Ishikawa (cell line): ENCODE results near the gene ATP10D.

Source experiments
- CEBPB ChIP-seq: IDR thresholded peaks from 2 replicates; pipeline ENCODE4 v1.6.1; 2012
- CREB1 ChIP-seq: IDR thresholded peaks from 2 replicates; pipeline ENCODE4 v1.6.1; 2012; ENCODE audit warnings: low read depth
- EGR1 ChIP-seq: IDR thresholded peaks from 2 replicates; pipeline ENCODE4 v1.6.1; 2012
- EP300 ChIP-seq: IDR thresholded peaks from 2 replicates; pipeline ENCODE4 v1.6.1; 2012; ENCODE audit warnings: borderline replicate concordance
- FOXM1 ChIP-seq: IDR thresholded peaks from 2 replicates; pipeline ENCODE4 v1.6.1; 2012; ENCODE audit warnings: low read depth, borderline replicate concordance
- MAX ChIP-seq: IDR thresholded peaks from 2 replicates; pipeline ENCODE4 v1.6.1; 2012
- NFIC ChIP-seq: IDR thresholded peaks from 2 replicates; pipeline ENCODE4 v1.6.1; 2012
- RAD21 ChIP-seq: IDR thresholded peaks from 2 replicates; pipeline ENCODE4 v1.6.1; 2012; ENCODE audit warnings: low read depth
- REST ChIP-seq: IDR thresholded peaks from 2 replicates; pipeline ENCODE4 v1.6.1; 2012; ENCODE audit warnings: low read depth, mild to moderate bottlenecking
- TAF1 ChIP-seq: IDR thresholded peaks from 2 replicates; pipeline ENCODE4 v1.6.1; 2012; ENCODE audit warnings: low read depth, mild to moderate bottlenecking
- TEAD4 ChIP-seq: IDR thresholded peaks from 2 replicates; pipeline ENCODE4 v1.6.1; 2012
- YY1 ChIP-seq: IDR thresholded peaks from 2 replicates; pipeline ENCODE4 v1.6.1; 2012; ENCODE audit warnings: low read depth
- TF ChIP-seq, protein P1 (sequence below): IDR thresholded peaks from 2 replicates; pipeline ENCODE4 v1.6.1; 2012

Gene ATP10D

GRCh38 chr4:47631161-47631560 lies 146.1 kb downstream of the ATP10D start:
- TF ChIP-seq FOXM1 (no peak), TEAD4 (no peak), MAX (no peak), RAD21 (no peak), NFIC (no peak), YY1 (no peak), REST (no peak), EGR1 (no peak)

DNA sequence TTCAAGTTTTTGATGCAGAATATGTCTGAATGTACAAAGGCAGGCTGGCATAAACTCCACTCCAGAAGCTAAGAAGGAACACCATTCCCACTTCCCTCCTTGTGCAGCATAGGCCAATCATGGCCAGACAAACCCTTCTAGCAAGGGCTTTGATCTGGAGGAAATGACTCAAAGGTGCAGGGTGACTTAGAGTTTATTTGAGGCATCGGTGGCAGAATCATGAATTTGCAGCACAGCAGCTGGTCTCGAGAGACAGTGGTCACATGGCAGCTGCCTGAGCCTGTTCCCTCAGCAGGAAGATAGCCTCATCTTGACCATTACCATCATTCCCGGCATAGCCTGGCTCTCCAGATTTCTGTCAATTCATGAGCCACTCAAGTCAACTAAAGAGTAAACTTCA lies 154.5 kb downstream of the ATP10D start:
- TF ChIP-seq, protein P1, sequence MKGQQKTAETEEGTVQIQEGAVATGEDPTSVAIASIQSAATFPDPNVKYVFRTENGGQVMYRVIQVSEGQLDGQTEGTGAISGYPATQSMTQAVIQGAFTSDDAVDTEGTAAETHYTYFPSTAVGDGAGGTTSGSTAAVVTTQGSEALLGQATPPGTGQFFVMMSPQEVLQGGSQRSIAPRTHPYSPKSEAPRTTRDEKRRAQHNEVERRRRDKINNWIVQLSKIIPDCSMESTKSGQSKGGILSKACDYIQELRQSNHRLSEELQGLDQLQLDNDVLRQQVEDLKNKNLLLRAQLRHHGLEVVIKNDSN, result no peak
- TF ChIP-seq NFIC, result no peak

DNA sequence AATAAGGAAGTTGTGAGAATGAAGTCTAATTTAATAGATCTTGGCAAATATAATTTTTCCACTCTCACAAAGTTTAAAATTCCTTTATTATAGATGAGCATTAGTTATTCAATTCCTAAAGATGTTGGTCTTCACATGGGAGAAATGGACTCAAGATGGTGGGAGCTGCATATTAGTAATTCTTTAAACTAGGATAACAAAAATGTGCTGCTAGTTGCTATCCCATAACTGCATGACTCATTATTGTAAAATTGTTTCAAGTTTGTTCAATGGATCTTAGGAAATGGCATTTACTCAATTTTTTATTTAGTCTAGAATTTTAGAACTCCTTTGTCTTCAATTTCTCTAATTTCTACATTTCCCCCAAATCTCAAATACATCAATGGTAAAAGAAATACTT lies 155.8 kb downstream of the ATP10D start:
- TF ChIP-seq NFIC (no peak), EP300 (no peak), FOXM1 (no peak), RAD21 (no peak), TAF1 (no peak)

- TF ChIP-seq CEBPB (no peak), EP300 (no peak), REST (no peak), EGR1 (no peak), TAF1 (no peak)
- TF ChIP-seq, protein P1, result no peak
Measured at GRCh38 chr4:47641755-47642154, 156.7 kb downstream of the ATP10D start.

- TF ChIP-seq CEBPB (no peak), TEAD4 (no peak), YY1 (no peak), RAD21 (no peak), EP300 (no peak), CREB1 (no peak)
- TF ChIP-seq, protein P1, result no peak
Measured at GRCh38 chr4:47642191-47642830, 157.2 kb downstream of the ATP10D start.
